Measurements from ENCODE around the gene PPT1. TPM values are rescaled to one million over a fixed set of nuclear protein-coding genes. Genes with fewer than 3 reads are reported as not detected.

PPT1 gene
- total and polyA plus RNA-seq, 2 experiments from 2014 or later: 64.2 to 78.0 TPM

DNA sequence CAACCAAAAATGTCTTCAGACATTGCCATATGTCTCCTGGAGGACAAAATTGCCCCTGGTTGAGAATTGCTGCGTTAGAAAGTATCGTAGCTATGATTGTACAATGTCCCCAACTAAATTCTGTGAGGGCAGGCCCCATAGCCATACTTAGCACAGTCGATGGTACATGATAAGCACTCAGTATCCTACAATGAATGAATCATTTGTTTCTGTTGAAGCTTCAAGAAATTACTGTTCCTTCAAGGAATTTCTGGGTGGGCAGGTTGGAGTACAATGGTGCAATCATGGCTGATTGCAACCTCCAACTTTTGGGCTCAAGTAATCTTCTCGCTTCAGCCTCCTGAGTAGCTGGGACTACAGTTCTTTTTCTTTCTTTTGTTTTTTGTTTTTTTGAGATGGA is 51.9 kb downstream of the PPT1 start:
- Histone ChIP-seq H3K9me2 (replicated peaks; ENCODE audit: insufficient read depth) (no peaks in the 10 kb centered on the region), H3K4me3 (no peak overlapping the region), H3K27me3 (no peaks in the 10 kb centered on the region), H3K36me3 (replicated peaks; ENCODE audit: insufficient read depth, low read depth) (no peaks in the 10 kb centered on the region), H3K79me2 (peaks cover 95% of the 10 kb centered on the region), H4K20me1 (ENCODE audit: insufficient read depth, poor library complexity, severe bottlenecking) (peaks cover 49% of the 10 kb centered on the region), H3K4me2 (no peak overlapping the region), H3K9me3 (ENCODE audit: low read depth) (no peaks in the 10 kb centered on the region), H3K27ac (no peak overlapping the region), H2AFZ (no peak overlapping the region), H3K4me1 (ENCODE audit: insufficient read depth) (peaks cover 15% of the 10 kb centered on the region)
- TF ChIP-seq, protein P1, sequence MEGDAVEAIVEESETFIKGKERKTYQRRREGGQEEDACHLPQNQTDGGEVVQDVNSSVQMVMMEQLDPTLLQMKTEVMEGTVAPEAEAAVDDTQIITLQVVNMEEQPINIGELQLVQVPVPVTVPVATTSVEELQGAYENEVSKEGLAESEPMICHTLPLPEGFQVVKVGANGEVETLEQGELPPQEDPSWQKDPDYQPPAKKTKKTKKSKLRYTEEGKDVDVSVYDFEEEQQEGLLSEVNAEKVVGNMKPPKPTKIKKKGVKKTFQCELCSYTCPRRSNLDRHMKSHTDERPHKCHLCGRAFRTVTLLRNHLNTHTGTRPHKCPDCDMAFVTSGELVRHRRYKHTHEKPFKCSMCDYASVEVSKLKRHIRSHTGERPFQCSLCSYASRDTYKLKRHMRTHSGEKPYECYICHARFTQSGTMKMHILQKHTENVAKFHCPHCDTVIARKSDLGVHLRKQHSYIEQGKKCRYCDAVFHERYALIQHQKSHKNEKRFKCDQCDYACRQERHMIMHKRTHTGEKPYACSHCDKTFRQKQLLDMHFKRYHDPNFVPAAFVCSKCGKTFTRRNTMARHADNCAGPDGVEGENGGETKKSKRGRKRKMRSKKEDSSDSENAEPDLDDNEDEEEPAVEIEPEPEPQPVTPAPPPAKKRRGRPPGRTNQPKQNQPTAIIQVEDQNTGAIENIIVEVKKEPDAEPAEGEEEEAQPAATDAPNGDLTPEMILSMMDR (IDR thresholded peaks at IDR 0.05; ENCODE audit: poor library complexity): no peak
- TF ChIP-seq EZH2phosphoT487 (IDR thresholded peaks at IDR 0.05; ENCODE audit: low read depth, severe bottlenecking, unreplicated experiment) (no peak), EZH2 (IDR thresholded peaks at IDR 0.05; ENCODE audit: borderline replicate concordance) (no peak)
- DNase-seq (ENCODE audit: low spot score): no peak
- 99% methylated on average over 4 of the region's 4 CpGs for WGBS (ENCODE audit: low lambda C conversion rate, missing lambda C conversion rate)

DNA sequence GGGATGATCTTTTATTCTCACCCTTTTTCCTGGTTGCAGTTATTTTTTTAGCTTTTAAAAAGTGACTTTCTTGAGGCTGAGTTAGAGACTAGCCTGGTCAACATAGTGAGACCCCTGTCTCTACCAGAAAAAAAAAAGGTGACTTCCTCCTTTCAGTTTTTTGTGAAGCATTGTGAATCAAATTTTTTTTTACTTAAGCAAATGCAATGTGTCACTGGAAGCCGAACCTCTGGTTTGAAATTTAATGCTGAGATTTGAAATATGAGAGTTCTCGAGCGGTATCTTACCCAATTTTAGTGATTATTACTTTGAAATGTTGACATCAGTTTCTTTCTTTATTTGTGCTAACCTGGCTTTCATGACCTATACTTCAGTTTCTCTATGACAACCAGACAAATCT is 52.9 kb downstream of the PPT1 start:
- no peak overlapping the region for H3K4me3 ChIP-seq
- WGBS (ENCODE audit: low lambda C conversion rate, missing lambda C conversion rate): 95% methylated on average over 3 of the region's 3 CpGs
- H3K4me1 ChIP-seq (ENCODE audit: insufficient read depth): peaks cover 18% of the 10 kb centered on the region
- H3K36me3 ChIP-seq (replicated peaks; ENCODE audit: insufficient read depth, low read depth): no peaks in the 10 kb centered on the region
- H2AFZ ChIP-seq: no peak overlapping the region
- H3K27me3 ChIP-seq: no peaks in the 10 kb centered on the region
- H4K20me1 ChIP-seq (ENCODE audit: insufficient read depth, poor library complexity, severe bottlenecking): peaks cover 43% of the 10 kb centered on the region
- TF ChIP-seq, protein P1 (IDR thresholded peaks at IDR 0.05; ENCODE audit: poor library complexity): no peak
- TF ChIP-seq EZH2 (IDR thresholded peaks at IDR 0.05; ENCODE audit: borderline replicate concordance) (no peak), EZH2phosphoT487 (IDR thresholded peaks at IDR 0.05; ENCODE audit: low read depth, severe bottlenecking, unreplicated experiment) (no peak)
- H3K4me2 ChIP-seq: no peak overlapping the region
- no peak for DNase-seq (ENCODE audit: low spot score)
- no peaks in the 10 kb centered on the region for H3K9me3 ChIP-seq (ENCODE audit: low read depth)
- H3K9me2 ChIP-seq (replicated peaks; ENCODE audit: insufficient read depth): no peaks in the 10 kb centered on the region
- no peak overlapping the region for H3K27ac ChIP-seq
- H3K79me2 ChIP-seq: peaks cover 85% of the 10 kb centered on the region

DNA sequence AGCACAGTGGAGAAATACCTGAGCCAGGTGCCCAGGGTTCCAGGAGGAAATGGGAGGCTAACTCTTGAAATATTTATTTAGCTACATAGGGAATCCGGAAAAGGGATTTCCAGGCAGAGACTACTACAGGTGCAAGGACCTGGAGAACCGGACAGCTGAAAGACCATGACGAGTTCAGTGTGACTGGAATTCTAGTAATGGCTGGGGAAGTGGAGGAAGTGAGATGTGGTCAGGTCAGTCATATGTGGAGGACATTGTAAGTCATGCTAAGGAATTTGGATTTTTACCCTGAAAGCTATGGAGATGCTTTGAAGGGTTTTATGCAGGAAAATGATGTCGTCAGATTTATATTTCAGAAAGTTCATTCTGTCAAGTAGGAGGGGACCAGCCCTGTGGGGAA is 54.7 kb downstream of the PPT1 start:
- peaks cover 24% of the 10 kb centered on the region for H3K4me1 ChIP-seq (ENCODE audit: insufficient read depth)
- DNase-seq (ENCODE audit: low spot score): no peak
- no peak overlapping the region for H3K4me3 ChIP-seq
- no peak overlapping the region for H2AFZ ChIP-seq
- H3K27ac ChIP-seq: no peak overlapping the region
- 87% methylated on average over 4 of the region's 4 CpGs for WGBS (ENCODE audit: low lambda C conversion rate, missing lambda C conversion rate)
- peaks cover 67% of the 10 kb centered on the region for H3K79me2 ChIP-seq
- H3K9me2 ChIP-seq (replicated peaks; ENCODE audit: insufficient read depth): no peaks in the 10 kb centered on the region
- peak overlapping the region; percentile 95 for H3K4me2 ChIP-seq
- peaks cover 27% of the 10 kb centered on the region for H4K20me1 ChIP-seq (ENCODE audit: insufficient read depth, poor library complexity, severe bottlenecking)
- TF ChIP-seq EZH2 (IDR thresholded peaks at IDR 0.05; ENCODE audit: borderline replicate concordance): no peak
- TF ChIP-seq, protein P1 (IDR thresholded peaks at IDR 0.05; ENCODE audit: poor library complexity): no peak
- no peaks in the 10 kb centered on the region for H3K27me3 ChIP-seq
- no peaks in the 10 kb centered on the region for H3K36me3 ChIP-seq (replicated peaks; ENCODE audit: insufficient read depth, low read depth)
- no peaks in the 10 kb centered on the region for H3K9me3 ChIP-seq (ENCODE audit: low read depth)

DNA sequence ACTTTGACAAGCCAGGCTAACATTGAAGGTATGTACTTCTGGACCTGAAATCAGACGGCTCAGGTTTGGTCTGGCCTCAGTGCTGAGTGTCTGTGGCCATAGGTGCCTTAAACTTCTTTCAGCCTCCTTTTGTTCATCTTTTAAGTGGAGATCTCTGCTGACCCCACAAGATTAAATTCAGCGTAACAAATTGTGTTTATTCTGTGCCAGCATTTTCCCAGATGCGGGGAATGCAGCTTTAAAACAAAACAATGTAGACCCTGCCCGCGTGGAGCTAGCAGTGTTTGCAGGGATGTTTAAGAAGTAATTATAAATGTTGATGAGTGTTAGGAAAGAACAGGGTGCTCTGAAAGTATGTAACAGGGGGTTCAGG is 55.6 kb downstream of the PPT1 start:
- 34% methylated on average over 5 of the region's 5 CpGs for WGBS (ENCODE audit: low lambda C conversion rate, missing lambda C conversion rate)
- no peak for TF ChIP-seq EZH2 (IDR thresholded peaks at IDR 0.05; ENCODE audit: borderline replicate concordance)
- TF ChIP-seq, protein P1 (IDR thresholded peaks at IDR 0.05; ENCODE audit: poor library complexity): no peak
- no peak for TF ChIP-seq EZH2phosphoT487 (IDR thresholded peaks at IDR 0.05; ENCODE audit: low read depth, severe bottlenecking, unreplicated experiment)
- Histone ChIP-seq H4K20me1 (ENCODE audit: insufficient read depth, poor library complexity, severe bottlenecking) (peaks cover 23% of the 10 kb centered on the region), H3K9me2 (replicated peaks; ENCODE audit: insufficient read depth) (no peaks in the 10 kb centered on the region), H3K4me1 (ENCODE audit: insufficient read depth) (peaks cover 24% of the 10 kb centered on the region), H2AFZ (no peak overlapping the region), H3K27ac (peak overlapping the region; percentile 80), H3K4me2 (peak overlapping the region; percentile 95), H3K36me3 (replicated peaks; ENCODE audit: insufficient read depth, low read depth) (no peaks in the 10 kb centered on the region), H3K27me3 (no peaks in the 10 kb centered on the region), H3K4me3 (peak overlapping the region; percentile 41), H3K79me2 (peaks cover 58% of the 10 kb centered on the region), H3K9me3 (ENCODE audit: low read depth) (no peaks in the 10 kb centered on the region)
- DNase-seq (ENCODE audit: low spot score): no peak
